DOHH2 (cell line): Measurements from ENCODE around the gene ABCA2.

Source experiments
- H3F3A ChIP-seq: fragments of 200-600 bp; sonication (generic), shearing (Covaris generic); 2 replicates; pipeline ENCODE4 v1.6.0; 2016; ENCODE audit warnings: antibody characterized with exemption, mild to moderate bottlenecking; ENCODE audit not compliant: control insufficient read depth, insufficient read depth
- H3K27ac ChIP-seq: fragments of 200-600 bp; sonication (generic); 2 replicates; pipeline ENCODE4 v1.5.1; 2014; ENCODE audit warnings: low read depth, mild to moderate bottlenecking, low read length, moderate library complexity
- H3K27me3 ChIP-seq: fragments of 200-600 bp; sonication (generic); 2 replicates; pipeline ENCODE4 v1.6.1; 2014; ENCODE audit warnings: mild to moderate bottlenecking, low read length, mixed read lengths; ENCODE audit not compliant: control insufficient read depth
- H3K36me3 ChIP-seq: fragments of 200-600 bp; sonication (generic); 2 replicates; pipeline ENCODE4 v1.6.1; 2014; ENCODE audit warnings: mild to moderate bottlenecking, low read length, moderate library complexity, mixed read lengths; ENCODE audit not compliant: control insufficient read depth
- H3K4me1 ChIP-seq: fragments of 200-600 bp; sonication (generic); 2 replicates; pipeline ENCODE4 v1.6.1; 2014; ENCODE audit warnings: mild to moderate bottlenecking, low read length, mixed read lengths; ENCODE audit not compliant: control insufficient read depth
- H3K4me2 ChIP-seq: fragments of 200-600 bp; sonication (generic); 2 replicates; pipeline ENCODE4 v1.6.0; 2014; ENCODE audit warnings: mild to moderate bottlenecking, low read length, moderate library complexity
- H3K4me3 ChIP-seq: fragments of 200-600 bp; sonication (generic); 2 replicates; pipeline ENCODE4 v1.5.1; 2014; ENCODE audit warnings: mild to moderate bottlenecking, low read length, mixed read lengths
- H3K79me2 ChIP-seq: fragments of 200-600 bp; sonication (generic); 2 replicates; pipeline ENCODE4 v1.6.1; 2014; ENCODE audit warnings: mild to moderate bottlenecking, low read length, mixed read lengths; ENCODE audit not compliant: control insufficient read depth
- H3K9me2 ChIP-seq: fragments of 200-600 bp; sonication (generic); replicated peaks from 2 replicates; pipeline ENCODE4 v1.6.1; 2014; ENCODE audit warnings: mild to moderate bottlenecking, low read length, mixed read lengths; ENCODE audit not compliant: control insufficient read depth
- H3K9me3 ChIP-seq: fragments of 200-600 bp; sonication (generic); 2 replicates; pipeline ENCODE4 v1.6.1; 2014; ENCODE audit warnings: antibody characterized with exemption, low read length, mixed read lengths; ENCODE audit not compliant: control insufficient read depth, insufficient read depth
- H4K20me1 ChIP-seq: fragments of 200-600 bp; sonication (generic); 2 replicates; pipeline ENCODE4 v1.6.0; 2014; ENCODE audit warnings: low read depth, mild to moderate bottlenecking, antibody characterized with exemption, low read length, moderate library complexity; ENCODE audit not compliant: control insufficient read depth, insufficient read depth
- CTCF ChIP-seq: fragments of 200-600 bp; sonication (generic); IDR thresholded peaks from one replicate; pipeline ENCODE4 v1.5.1; 2014; ENCODE audit warnings: antibody characterized with exemption, mild to moderate bottlenecking, low read depth, low read length; ENCODE audit not compliant: poor library complexity, severe bottlenecking
- EZH2phosphoT487 ChIP-seq: fragments of 200-600 bp; sonication (generic); IDR thresholded peaks from 2 replicates; pipeline ENCODE4 v1.6.1; 2017; ENCODE audit warnings: borderline replicate concordance, mild to moderate bottlenecking, antibody characterized with exemption, low read length, moderate library complexity, mixed read lengths

ABCA2 gene

DNA sequence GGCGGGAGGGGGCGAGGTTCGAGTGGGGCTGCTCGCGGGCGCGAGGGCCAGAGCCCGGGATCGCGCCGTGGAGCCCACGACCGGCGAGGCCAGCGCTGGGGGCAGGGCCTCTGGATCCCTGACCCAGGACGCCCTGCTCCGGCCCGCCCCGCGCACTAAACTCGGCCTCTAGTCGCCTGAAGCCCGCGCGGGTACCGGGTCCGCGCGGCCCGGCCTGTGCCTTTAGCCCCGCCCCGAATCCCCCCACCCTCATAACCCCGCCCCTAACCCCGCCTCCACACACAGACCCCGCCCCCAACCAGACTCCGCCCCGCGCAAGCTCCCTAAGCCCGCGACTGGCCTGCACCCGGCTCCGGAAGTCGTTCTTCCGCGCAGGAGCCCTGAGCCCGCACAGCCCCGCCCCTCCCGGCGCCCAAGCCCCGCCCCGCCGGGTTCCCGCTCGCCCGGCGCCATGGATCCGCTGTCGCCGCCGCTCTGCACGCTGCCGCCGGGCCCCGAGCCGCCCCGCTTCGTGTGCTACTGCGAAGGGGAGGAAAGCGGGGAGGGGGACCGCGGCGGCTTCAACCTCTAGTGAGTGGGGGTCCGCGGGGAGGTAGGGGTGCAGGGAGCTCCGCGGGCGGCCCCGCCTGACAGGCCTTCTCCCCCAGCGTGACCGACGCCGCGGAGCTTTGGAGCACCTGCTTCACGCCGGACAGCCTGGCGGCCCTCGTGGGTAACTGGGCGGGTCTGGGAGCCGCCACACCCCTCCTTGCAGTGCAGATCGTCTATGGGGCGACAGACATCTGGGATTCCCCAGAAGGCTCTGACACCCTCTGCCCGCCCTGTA is 35.8 kb downstream of the ABCA2 start, which contains the start of gene PAXX:
PAXX (plus strand) TSS at position 430 of the 826 bp plus-strand sequence; CDS start at position 452, 22 bp downstream.
- Histone ChIP-seq H3K4me1 (peaks cover 24% of the 10 kb centered on the region), H3K4me2 (peak within 1 kb of the TSS; percentile 76), H3K27ac (peak within 1 kb of the TSS; percentile 60), H3K27me3 (peaks cover 34% of the 10 kb centered on the region), H3F3A (no peaks in the 10 kb centered on the region), H4K20me1 (peaks cover 7% of the 10 kb centered on the region; the same call in 1 of the 2 replicates), H3K36me3 (peaks cover 8% of the 10 kb centered on the region), H3K9me3 (no peaks in the 10 kb centered on the region), H3K4me3 (peak within 1 kb of the TSS; percentile 75), H3K9me2 (no peaks in the 10 kb centered on the region), H3K79me2 (peaks cover 10% of the 10 kb centered on the region)
- TF ChIP-seq EZH2phosphoT487 (no peak), CTCF (no peak)

DNA sequence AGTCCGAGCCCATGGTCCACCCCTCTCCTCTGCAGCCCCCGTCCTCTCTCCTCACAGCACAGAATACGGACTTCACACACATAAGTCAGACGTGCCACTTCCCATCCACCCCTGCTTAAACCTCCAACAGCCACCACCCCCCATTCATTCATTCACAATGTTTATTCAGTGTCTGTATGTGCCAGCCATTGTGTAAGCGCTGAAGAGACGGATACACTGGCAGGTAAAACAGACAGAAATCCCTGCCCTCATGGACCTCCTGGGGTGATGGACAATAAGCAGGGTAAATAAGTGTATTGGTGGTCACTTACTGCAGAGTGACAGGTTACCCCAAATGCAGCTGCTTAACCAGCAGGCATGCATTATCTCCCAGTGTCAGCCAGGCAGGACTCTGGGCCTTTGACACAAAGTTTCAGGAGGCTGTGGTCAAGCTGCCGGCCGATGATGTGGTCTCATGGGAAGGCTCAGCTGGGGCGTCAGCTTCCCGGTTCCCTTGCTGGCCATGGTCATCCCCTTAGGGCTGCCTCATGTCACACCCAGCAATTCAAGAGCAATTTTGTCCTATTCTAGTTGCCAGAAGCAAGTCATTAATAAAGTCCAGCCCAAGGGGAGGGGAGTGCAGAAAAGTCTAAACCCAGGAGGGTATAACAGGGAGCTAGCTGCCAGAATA is 37.7 kb downstream of the ABCA2 start:
- Histone ChIP-seq H3K9me3 (no peaks in the 10 kb centered on the region), H3K4me1 (peaks cover 11% of the 10 kb centered on the region), H3K4me2 (no peak overlapping the region), H3F3A (no peaks in the 10 kb centered on the region), H3K27me3 (peaks cover 28% of the 10 kb centered on the region), H3K36me3 (peaks cover 8% of the 10 kb centered on the region), H3K79me2 (peaks cover 10% of the 10 kb centered on the region), H3K9me2 (no peaks in the 10 kb centered on the region), H3K27ac (no peak overlapping the region), H4K20me1 (peaks cover 7% of the 10 kb centered on the region; the same call in 1 of the 2 replicates), H3K4me3 (no peak overlapping the region)
- TF ChIP-seq EZH2phosphoT487, result no peak
- no peak for TF ChIP-seq CTCF

DNA sequence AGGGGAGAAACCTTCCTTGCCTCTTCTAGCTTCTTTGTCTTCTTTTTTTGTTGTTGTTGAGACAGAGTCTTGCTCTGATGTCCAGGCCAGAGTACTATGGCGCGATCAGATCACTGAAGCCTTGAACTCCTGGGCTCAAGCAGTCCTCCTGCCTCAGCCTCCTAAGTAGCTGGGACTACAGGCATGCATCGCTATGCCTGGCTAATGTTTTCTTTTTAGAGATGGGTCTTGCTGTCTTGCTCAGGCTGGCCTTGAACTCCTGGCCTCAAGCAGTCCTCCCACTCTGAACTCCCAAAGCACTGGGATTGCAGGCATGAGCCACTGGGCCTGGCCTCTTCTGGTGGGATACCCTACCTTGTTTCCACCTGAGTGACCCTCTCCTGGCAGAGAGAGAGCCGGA is 39.2 kb downstream of the ABCA2 start:
- Histone ChIP-seq H3K9me3 (no peaks in the 10 kb centered on the region), H3K27me3 (peaks cover 35% of the 10 kb centered on the region), H3K9me2 (no peaks in the 10 kb centered on the region), H3K4me3 (no peak overlapping the region), H4K20me1 (peaks cover 7% of the 10 kb centered on the region; the same call in 1 of the 2 replicates), H3K4me1 (peaks cover 11% of the 10 kb centered on the region), H3K4me2 (no peak overlapping the region), H3F3A (no peaks in the 10 kb centered on the region), H3K27ac (no peak overlapping the region), H3K79me2 (peaks cover 10% of the 10 kb centered on the region), H3K36me3 (peaks cover 6% of the 10 kb centered on the region)
- no peak for TF ChIP-seq EZH2phosphoT487
- TF ChIP-seq CTCF, result no peak
